Stimulated activated CD8-positive, alpha-beta memory T cell treated with anti-CD3 and anti-CD28 coated beads, Interleukin-15, amount 100 ng/mL, for 48 hours (primary cell): Measurements from ENCODE around the gene PIP.
"Not testable (repeated sequence)": the region's sequence is repeated elsewhere in the genome, so short reads cannot be mapped to it uniquely, and the experiment has no call there.

Experiments
- DNase-seq, 2 donors: peaks; one replicate each; pipeline ENCODE4 v3.0.0-alpha.2; 2020; ENCODE audit warnings: low read depth in 2 of 2

Gene PIP

GRCh38 chr7:143177374-143178119 is 45.7 kb downstream of the PIP start:
- no peak for DNase-seq

- not testable (repeated sequence) for DNase-seq
These were observed 48.9 kb downstream of the PIP start for GRCh38 chr7:143180771-143181170.

- DNase-seq, result no peak
These were observed 49.5 kb downstream of the PIP start for GRCh38 chr7:143181349-143181748.

- no peak for DNase-seq
These were observed 51.1 kb downstream of the PIP start, which contains the start of gene TAS2R39 for GRCh38 chr7:143183024-143183423. TAS2R39 (plus strand) TSS chr7:143183419; CDS start chr7:143183419, 0 bp downstream.

- DNase-seq, result no peak
These were observed 53.7 kb downstream of the PIP start for GRCh38 chr7:143185551-143185950.

GRCh38 chr7:143188994-143189393 is 57.1 kb downstream of the PIP start:
- DNase-seq, result no peak
